Measurements from ENCODE around the gene RHD. TPM values are rescaled to one million over a fixed set of nuclear protein-coding genes. Genes with fewer than 3 reads are reported as not detected.
A peak's percentile ranks its signal among the peaks of the same experiment; 100 is the strongest.
"Not testable (repeated sequence)": the region's sequence is repeated elsewhere in the genome, so short reads cannot be mapped to it uniquely, and the experiment has no call there.

The RHD gene
- total and polyA plus RNA-seq, 10 donors, result 0.03 to 3.9 (median 1.6) TPM; not detected in 3

GRCh38 chr1:25232866-25233784 lies 39.2 kb upstream of the RHD start:
- intact Hi-C loops (cut with DNase I; ENCODE audit: low total_unique reads), result no loop called here
- no peaks in the 10 kb centered on the region for H3K27me3 ChIP-seq (replicated peaks in 1 of 7)
- TF ChIP-seq POLR2AphosphoS5 (IDR thresholded peaks at IDR 0.05) (peak in 1 of 3 donors; percentile 55), POLR2A (IDR thresholded peaks at IDR 0.05) (no peak)
- peaks cover 0 to 51% (median 33%) of the 10 kb centered on the region in 6 donors for H3K36me3 ChIP-seq
- peak overlapping the region; percentile 93 to 100 (median 98) for H3K27ac ChIP-seq
- H3K9me3 ChIP-seq, result no peaks in the 10 kb centered on the region
- H3K4me1 ChIP-seq, result peaks cover 23 to 94% (median 70%) of the 10 kb centered on the region in 6 donors
- peak overlapping the region; percentile 69 to 97 (median 90) for H3K4me3 ChIP-seq
- WGBS, 5 donors, result 22 to 24% (median 23%) methylated on average over 13 of the region's 13 CpGs
- peak; percentile 90 for DNase-seq

GRCh38 chr1:25235411-25235810 lies 36.9 kb upstream of the RHD start:
- intact Hi-C loops (cut with DNase I; ENCODE audit: low total_unique reads); H3K27ac ChIP-seq; H3K4me3 ChIP-seq; DNase-seq; H3K9me3 ChIP-seq; H3K27me3 ChIP-seq (replicated peaks in 1 of 7): not testable (repeated sequence)
- Histone ChIP-seq H3K36me3 (peaks cover 0 to 31% (median 10%) of the 10 kb centered on the region in 6 donors), H3K4me1 (peaks cover 32 to 94% (median 82%) of the 10 kb centered on the region in 6 donors)
- WGBS, 5 donors, result 94 to 99% (median 98%) methylated on average over 10 of the region's 10 CpGs

GRCh38 chr1:25236261-25236660 lies 36.0 kb upstream of the RHD start:
- WGBS, 5 donors, result 79 to 92% (median 86%) methylated on average over 7 of the region's 7 CpGs
- H3K4me3 ChIP-seq; intact Hi-C loops (cut with DNase I; ENCODE audit: low total_unique reads); H3K9me3 ChIP-seq; DNase-seq; H3K27me3 ChIP-seq (replicated peaks in 1 of 7): not testable (repeated sequence)
- Histone ChIP-seq H3K36me3 (peaks cover 0 to 31% (median 9%) of the 10 kb centered on the region in 6 donors), H3K27ac (peak overlapping the region in 4 of 8 donors; percentile 14 to 67 (median 58)), H3K4me1 (peaks cover 34 to 94% (median 82%) of the 10 kb centered on the region in 6 donors)

- no peak for DNase-seq
- WGBS, 5 donors, result 94 to 98% (median 96%) methylated on average over 11 of the region's 11 CpGs
- Histone ChIP-seq H3K27ac (peak overlapping the region in 3 of 8 donors; percentile 65 to 94 (median 67)), H3K36me3 (peaks cover 0 to 48% (median 27%) of the 10 kb centered on the region in 6 donors), H3K9me3 (no peaks in the 10 kb centered on the region), H3K27me3 (replicated peaks in 1 of 7) (no peaks in the 10 kb centered on the region), H3K4me1 (peaks cover 34 to 100% (median 88%) of the 10 kb centered on the region in 6 donors), H3K4me3 (no peak overlapping the region)
- no peak for TF ChIP-seq POLR2A (IDR thresholded peaks at IDR 0.05)
- no peak for TF ChIP-seq CTCF (IDR thresholded peaks at IDR 0.05 in 8 of 11, conservative IDR thresholded peaks at IDR 0.05 in 3 of 11)
- TF ChIP-seq POLR2AphosphoS5 (IDR thresholded peaks at IDR 0.05), result no peak
- intact Hi-C loops (cut with DNase I; ENCODE audit: low total_unique reads), result no loop called here
These were observed 34.3 kb upstream of the RHD start for GRCh38 chr1:25238046-25238445.

GRCh38 chr1:25239681-25240541 lies 32.4 kb upstream of the RHD start:
- H3K9me3 ChIP-seq, result no peaks in the 10 kb centered on the region
- H3K27ac ChIP-seq, result peak overlapping the region; percentile 72 to 95 (median 94)
- peak; percentile 96 for DNase-seq
- H3K27me3 ChIP-seq (replicated peaks in 1 of 7), result no peaks in the 10 kb centered on the region
- H3K4me1 ChIP-seq, result peaks cover 36 to 100% (median 88%) of the 10 kb centered on the region in 6 donors
- TF ChIP-seq POLR2A (IDR thresholded peaks at IDR 0.05) (peak; percentile 16 to 26 (median 18)), POLR2AphosphoS5 (IDR thresholded peaks at IDR 0.05) (peak; percentile 89 to 93 (median 92)), CTCF (IDR thresholded peaks at IDR 0.05 in 8 of 11, conservative IDR thresholded peaks at IDR 0.05 in 3 of 11) (peak; percentile 49 to 87 (median 77))
- H3K4me3 ChIP-seq, result peak overlapping the region; percentile 30 to 71 (median 50)
- intact Hi-C loops (cut with DNase I; ENCODE audit: low total_unique reads), result no loop called here
- H3K36me3 ChIP-seq, result peaks cover 0 to 55% (median 45%) of the 10 kb centered on the region in 6 donors
- WGBS, 5 donors, result 0 to 1% (median 0%) methylated on average over 40 to 41 of the region's 41 CpGs

All from spleen (tissue), 11 donors.